ENCODE results near the gene SALL4.

DNA sequence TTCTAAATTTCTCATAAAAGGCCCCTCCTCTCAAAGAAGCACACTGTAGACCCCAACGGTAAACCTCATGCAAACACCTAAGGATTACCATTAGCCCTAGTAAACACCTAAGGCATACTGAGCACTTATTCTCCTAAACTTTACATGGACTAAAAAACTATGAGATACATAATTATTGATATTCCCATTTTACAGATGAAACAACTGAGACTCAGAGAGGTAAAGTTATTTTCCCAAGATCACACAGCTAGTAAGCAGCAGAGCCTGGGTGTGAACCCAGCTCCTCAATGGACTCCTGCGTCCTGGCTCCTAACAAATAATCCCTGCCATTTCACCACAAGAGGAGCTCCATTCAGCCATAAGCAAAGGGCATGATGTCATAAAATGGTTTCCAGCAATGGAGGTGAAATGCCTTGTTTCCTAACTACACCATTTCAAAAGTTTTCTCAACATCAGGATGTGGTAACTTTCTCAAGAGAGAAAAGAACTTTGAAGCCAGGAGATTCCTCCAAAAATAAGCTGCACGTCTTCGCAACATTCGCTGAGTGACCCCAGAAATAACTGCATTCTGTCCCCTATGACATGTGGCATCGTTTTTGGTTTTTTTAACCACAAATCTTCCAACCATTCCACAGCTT, 38.2 kb downstream of the SALL4 start:
- TF ChIP-seq POLR2A (IDR thresholded peaks at IDR 0.05) (no peak), CTCF (IDR thresholded peaks at IDR 0.05) (no peak), POLR2AphosphoS5 (IDR thresholded peaks at IDR 0.05) (no peak)

Measured in stomach (tissue), 4 donors.